Kidney epithelial cell (primary cell): ENCODE measurements around the gene DHX30. TPM values are rescaled to one million over a fixed set of nuclear protein-coding genes. Genes with fewer than 3 reads are reported as not detected.
"Not testable (repeated sequence)": the region's sequence is repeated elsewhere in the genome, so short reads cannot be mapped to it uniquely, and the experiment has no call there.

Experiments used
- DNase-seq: peaks from one replicate; pipeline ENCODE4 v3.0.0-alpha.2; 2010; ENCODE audit warnings: low read depth
- H3K27me3 ChIP-seq: 2 replicates; pipeline ENCODE4 v1.6.0; 2011; ENCODE audit warnings: low read length; ENCODE audit not compliant: control insufficient read depth, insufficient read depth
- H3K36me3 ChIP-seq: 2 replicates; pipeline ENCODE4 v1.5.1; 2011; ENCODE audit warnings: low read length; ENCODE audit not compliant: control insufficient read depth, insufficient read depth
- H3K4me3 ChIP-seq: 2 replicates; pipeline ENCODE4 v1.5.1; 2011; ENCODE audit warnings: low read depth, mild to moderate bottlenecking, control low read depth, low read length
- total RNA-seq: library from RNA; depleted of rRNA; stranded (reverse); fragments of >200 nt; gene quantifications from 2 replicates; pipeline ENCODE4 v1.2.3, GENCODE V29; 2015
- TF ChIP-seq, protein P1 (sequence below): IDR thresholded peaks from 2 replicates; pipeline ENCODE4 v1.5.1; 2011; ENCODE audit warnings: mild to moderate bottlenecking, moderate library complexity, low read length, control low read depth, inconsistent platforms; ENCODE audit not compliant: insufficient read depth, poor library complexity, severe bottlenecking

Gene DHX30
- total RNA-seq, 1 donor from 2014 or later, result 79.4 TPM

DNA sequence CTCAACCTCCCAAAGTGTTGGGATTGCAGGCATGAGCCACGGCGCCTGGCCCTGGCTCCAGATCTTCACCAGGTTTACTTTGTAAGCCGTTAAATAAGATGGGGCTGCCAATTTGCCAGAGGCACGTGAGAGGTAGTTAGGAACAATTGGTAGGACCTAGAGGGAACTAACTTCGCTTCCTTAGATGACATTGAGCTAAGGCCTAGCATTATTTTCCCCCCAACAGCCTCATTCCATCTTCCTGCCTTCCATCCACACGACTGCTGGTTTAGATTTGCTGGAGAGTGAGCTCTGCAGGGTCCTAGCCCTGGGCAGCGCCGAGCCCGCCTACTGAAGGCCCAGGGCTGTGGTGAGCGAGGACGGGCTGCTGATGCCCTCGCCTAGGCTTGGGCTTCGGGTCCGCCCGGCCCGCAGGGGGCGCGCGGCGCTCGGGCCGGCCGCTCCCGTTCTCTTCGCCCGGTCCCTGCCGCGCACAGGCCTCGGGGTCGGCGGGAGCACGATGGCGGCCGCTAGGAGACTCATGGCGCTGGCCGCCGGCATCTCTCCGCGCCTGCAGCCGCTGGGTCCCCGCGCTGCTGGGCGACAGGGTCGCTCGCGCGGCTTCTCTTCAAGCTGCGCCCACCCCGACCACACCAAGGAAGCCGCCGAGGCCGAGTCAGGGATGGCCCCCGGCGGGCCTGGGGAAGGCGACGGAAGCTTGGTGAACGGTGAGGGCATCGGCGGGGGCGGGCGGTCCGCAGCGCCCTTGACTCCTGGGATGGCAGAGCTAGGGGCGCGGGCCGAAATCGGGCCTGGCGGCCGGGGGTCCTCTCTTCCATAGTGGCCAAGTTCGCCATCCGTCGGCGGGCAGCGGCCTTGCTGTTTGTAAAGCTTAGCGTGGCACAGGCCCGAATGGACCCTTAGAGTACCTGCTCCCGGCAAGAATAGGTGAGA lies 21.9 kb downstream of the DHX30 start:
- DNase-seq, result peak; percentile 31
- TF ChIP-seq, protein P1, sequence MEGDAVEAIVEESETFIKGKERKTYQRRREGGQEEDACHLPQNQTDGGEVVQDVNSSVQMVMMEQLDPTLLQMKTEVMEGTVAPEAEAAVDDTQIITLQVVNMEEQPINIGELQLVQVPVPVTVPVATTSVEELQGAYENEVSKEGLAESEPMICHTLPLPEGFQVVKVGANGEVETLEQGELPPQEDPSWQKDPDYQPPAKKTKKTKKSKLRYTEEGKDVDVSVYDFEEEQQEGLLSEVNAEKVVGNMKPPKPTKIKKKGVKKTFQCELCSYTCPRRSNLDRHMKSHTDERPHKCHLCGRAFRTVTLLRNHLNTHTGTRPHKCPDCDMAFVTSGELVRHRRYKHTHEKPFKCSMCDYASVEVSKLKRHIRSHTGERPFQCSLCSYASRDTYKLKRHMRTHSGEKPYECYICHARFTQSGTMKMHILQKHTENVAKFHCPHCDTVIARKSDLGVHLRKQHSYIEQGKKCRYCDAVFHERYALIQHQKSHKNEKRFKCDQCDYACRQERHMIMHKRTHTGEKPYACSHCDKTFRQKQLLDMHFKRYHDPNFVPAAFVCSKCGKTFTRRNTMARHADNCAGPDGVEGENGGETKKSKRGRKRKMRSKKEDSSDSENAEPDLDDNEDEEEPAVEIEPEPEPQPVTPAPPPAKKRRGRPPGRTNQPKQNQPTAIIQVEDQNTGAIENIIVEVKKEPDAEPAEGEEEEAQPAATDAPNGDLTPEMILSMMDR, result peak; percentile 24
- Histone ChIP-seq H3K4me3 (peak overlapping the region; percentile 81), H3K36me3 (peaks cover 3% of the 10 kb centered on the region), H3K27me3 (no peaks in the 10 kb centered on the region)

GRCh38 chr3:47825590-47825989 lies 22.7 kb downstream of the DHX30 start:
- Histone ChIP-seq H3K27me3 (no peaks in the 10 kb centered on the region), H3K36me3 (peaks cover 3% of the 10 kb centered on the region), H3K4me3 (peak overlapping the region; percentile 81)
- TF ChIP-seq, protein P1, result no peak
- DNase-seq, result no peak

DNA sequence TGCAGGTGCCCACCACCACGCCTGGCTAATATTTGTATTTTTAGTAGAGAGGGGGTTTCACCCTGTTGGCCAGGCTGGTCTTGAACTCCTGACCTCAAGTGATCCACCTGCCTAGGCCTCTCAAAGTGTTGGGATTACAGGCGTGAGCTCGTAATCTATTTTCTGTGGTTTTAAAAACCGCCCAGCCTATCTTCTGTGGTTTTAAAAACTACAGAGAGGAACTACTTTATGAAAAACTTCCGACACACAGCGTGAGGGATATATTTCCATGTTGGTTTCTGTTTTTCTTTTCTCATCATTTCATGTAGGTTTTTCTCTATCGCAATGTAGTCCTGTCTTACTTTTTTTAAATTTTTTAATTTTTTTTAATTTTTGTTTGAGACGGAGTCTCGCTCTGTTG lies 26.5 kb downstream of the DHX30 start:
- DNase-seq, H3K36me3 ChIP-seq, H3K27me3 ChIP-seq, H3K4me3 ChIP-seq: not testable (repeated sequence)

- Histone ChIP-seq H3K27me3 (no peaks in the 10 kb centered on the region), H3K36me3 (peaks cover 4% of the 10 kb centered on the region), H3K4me3 (no peak overlapping the region)
- DNase-seq, result no peak
- TF ChIP-seq, protein P1, result no peak
Measured at GRCh38 chr3:47836986-47837385, 34.0 kb downstream of the DHX30 start.

DNA sequence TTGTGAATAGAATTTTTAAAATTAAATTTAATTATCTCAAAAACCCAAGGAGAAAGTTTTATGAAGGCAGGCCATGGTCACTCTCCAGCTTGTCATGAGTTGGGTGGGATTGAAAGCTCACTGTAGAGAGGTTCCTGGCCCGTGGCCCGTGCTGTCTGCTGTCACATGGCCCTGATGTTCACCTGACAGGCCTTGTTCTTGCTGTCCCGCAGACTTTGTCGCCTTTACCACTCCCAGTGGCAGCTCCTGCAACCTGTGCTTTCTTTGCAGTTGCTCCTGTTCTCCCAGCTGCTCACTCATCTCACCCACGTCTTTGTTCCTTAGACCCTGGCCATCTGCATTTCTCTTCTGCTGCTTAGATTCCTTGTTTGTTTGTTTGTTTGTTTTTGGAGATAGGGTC lies 35.6 kb downstream of the DHX30 start:
- Histone ChIP-seq H3K4me3 (no peak overlapping the region), H3K36me3 (peaks cover 6% of the 10 kb centered on the region), H3K27me3 (no peaks in the 10 kb centered on the region)
- TF ChIP-seq, protein P1, result no peak
- DNase-seq, result no peak

DNA sequence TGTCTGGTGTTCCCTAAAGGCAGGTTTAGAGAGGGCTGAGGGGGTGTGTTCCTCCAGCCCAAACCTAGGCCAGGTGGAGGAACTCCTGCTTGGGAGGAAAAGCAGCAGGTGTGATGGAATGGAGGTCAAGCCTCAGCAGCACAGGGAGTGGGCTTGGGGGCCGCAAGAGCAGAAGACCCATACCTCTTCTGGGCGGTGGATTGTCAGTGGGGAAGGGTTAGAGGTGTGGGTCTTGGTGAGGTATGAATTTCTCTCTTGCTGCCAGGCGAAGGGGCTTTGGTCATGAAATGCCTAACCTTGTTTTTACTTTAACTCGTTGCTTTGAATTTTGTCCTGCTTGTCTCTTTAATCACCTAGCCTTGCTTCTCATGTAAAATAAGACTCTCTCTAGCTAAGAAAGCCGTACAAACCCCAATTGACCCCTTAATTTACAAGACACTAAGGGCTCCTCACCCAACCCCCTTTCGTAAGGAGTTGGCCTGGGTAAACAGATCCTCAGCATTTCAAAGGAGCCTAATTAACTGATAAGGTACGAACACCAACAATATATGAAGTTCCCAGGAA lies 38.9 kb downstream of the DHX30 start:
- peaks cover 6% of the 10 kb centered on the region for H3K36me3 ChIP-seq
- TF ChIP-seq, protein P1, result no peak
- no peaks in the 10 kb centered on the region for H3K27me3 ChIP-seq
- no peak overlapping the region for H3K4me3 ChIP-seq
- DNase-seq, result no peak
